Kidney epithelial cell (primary cell): Measurements from ENCODE around the gene RPS14. TPM values are rescaled to one million over a fixed set of nuclear protein-coding genes. Genes with fewer than 3 reads are reported as not detected.

Source experiments
- DNase-seq: peaks from one replicate; pipeline ENCODE4 v3.0.0-alpha.2; 2010; ENCODE audit warnings: low read depth
- H3K27me3 ChIP-seq: 2 replicates; pipeline ENCODE4 v1.6.0; 2011; ENCODE audit warnings: low read length; ENCODE audit not compliant: control insufficient read depth, insufficient read depth
- H3K36me3 ChIP-seq: 2 replicates; pipeline ENCODE4 v1.5.1; 2011; ENCODE audit warnings: low read length; ENCODE audit not compliant: control insufficient read depth, insufficient read depth
- H3K4me3 ChIP-seq: 2 replicates; pipeline ENCODE4 v1.5.1; 2011; ENCODE audit warnings: low read depth, mild to moderate bottlenecking, control low read depth, low read length
- CTCF ChIP-seq: IDR thresholded peaks from 2 replicates; pipeline ENCODE4 v1.5.1; 2011; ENCODE audit warnings: mild to moderate bottlenecking, moderate library complexity, low read length, control low read depth, inconsistent platforms; ENCODE audit not compliant: insufficient read depth, poor library complexity, severe bottlenecking
- total RNA-seq: library from RNA; depleted of rRNA; stranded (reverse); fragments of >200 nt; gene quantifications from 2 replicates; pipeline ENCODE4 v1.2.3, GENCODE V29; 2015

The RPS14 gene
- total RNA-seq, 1 donor from 2014 or later: 3,855 TPM

DNA sequence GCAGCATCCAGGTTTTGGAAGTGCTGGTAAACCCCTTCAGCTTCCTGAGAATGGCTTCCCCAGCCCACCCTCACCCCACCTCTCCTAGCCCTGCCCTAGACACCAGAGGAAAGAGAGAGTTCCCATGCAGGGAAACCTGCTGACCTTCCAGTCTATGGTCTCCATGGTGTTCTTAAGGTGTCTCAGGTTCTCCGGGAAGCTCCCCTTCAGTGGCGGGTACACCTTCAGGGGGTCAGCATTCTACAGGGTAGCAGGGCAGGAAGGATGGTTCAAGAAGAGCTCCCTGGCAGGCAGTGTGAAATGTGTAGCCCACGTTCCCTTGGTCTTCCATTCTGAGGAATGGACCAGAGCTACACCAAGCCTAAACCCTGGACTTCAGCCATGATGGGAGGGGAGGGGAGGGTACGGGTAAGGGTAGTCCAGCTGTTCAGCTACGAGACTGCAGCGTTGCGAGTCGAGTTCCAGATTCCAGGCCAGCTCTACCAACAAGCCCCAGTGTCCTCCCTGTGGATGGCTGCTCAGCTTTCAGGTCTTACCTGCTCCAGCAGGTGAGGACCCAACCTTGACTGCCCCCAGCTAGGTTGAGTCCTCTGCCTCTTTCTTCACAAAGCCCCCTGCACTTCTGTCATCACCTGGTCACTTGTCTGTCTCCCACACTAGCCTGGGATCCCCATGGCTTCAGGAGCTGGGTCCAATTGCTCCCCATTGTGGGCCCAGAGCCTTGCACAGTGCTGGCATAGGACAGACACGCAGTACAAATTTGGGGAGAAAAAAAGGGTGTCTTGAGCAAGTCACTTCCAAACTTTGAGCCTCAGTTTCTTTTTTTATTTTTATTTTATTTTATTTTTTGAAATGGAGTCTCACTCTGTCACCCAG lies 44.4 kb downstream of the RPS14 start:
- TF ChIP-seq CTCF: no peak

GRCh38 chr5:150404535-150404934 lies 45.0 kb downstream of the RPS14 start:
- no peaks in the 10 kb centered on the region for H3K27me3 ChIP-seq
- H3K36me3 ChIP-seq: peaks cover 2% of the 10 kb centered on the region
- no peak overlapping the region for H3K4me3 ChIP-seq
- no peak for TF ChIP-seq CTCF
- no peak for DNase-seq

More for the DNA sequence above, 44.4 kb downstream of the RPS14 start:
- H3K27me3 ChIP-seq: no peaks in the 10 kb centered on the region
- no peak for DNase-seq
- no peak overlapping the region for H3K4me3 ChIP-seq
- H3K36me3 ChIP-seq: peaks cover 2% of the 10 kb centered on the region

DNA sequence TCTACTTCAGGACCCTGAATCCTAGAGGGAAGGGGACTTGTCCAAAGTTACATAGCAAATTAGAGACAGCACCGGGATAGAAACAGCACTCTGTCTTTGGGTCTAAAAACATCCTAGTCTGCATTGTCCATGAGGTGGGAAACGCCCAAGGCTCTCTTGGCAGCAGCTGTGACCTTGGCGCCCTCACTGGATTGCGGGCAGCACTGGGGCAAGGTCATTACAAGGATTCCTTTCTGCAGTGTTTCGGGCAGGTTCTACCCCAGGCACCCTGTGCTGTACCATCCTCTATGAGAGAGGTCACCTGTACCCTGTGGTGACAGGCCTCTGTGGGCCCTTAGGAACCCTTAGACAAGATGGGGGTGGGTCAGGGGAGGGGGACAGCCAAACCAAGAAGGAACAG lies 45.4 kb downstream of the RPS14 start:
- H3K36me3 ChIP-seq: peaks cover 2% of the 10 kb centered on the region
- TF ChIP-seq CTCF: no peak
- no peak for DNase-seq
- H3K27me3 ChIP-seq: no peaks in the 10 kb centered on the region
- H3K4me3 ChIP-seq: no peak overlapping the region

DNA sequence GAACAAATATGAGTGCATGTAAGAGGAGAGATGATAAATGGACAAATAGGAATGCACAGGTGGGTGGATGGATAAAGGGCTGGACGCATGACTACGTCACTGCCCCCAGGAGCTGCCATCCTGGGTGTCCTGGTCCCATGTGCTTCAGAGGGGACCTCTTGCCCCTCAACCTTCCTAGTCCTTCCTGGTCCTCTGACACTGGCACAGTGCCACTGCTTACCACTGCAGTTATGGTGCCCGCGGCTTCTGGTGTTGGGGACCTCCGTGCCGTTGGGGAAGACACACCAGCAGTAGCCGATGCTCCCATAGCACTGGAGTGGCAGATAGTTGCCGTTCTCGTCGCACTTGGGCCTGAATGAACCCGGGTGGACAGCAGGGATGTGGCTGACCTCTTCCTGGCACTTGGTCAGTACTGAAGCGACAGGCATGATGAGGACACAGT lies 46.6 kb downstream of the RPS14 start:
- H3K27me3 ChIP-seq: no peaks in the 10 kb centered on the region
- no peak for DNase-seq
- H3K36me3 ChIP-seq: peaks cover 2% of the 10 kb centered on the region
- no peak overlapping the region for H3K4me3 ChIP-seq
- no peak for TF ChIP-seq CTCF

- DNase-seq: no peak
- peaks cover 2% of the 10 kb centered on the region for H3K36me3 ChIP-seq
- no peak overlapping the region for H3K4me3 ChIP-seq
Observed at GRCh38 chr5:150402229-150402773, 47.2 kb downstream of the RPS14 start.

More at GRCh38 chr5:150402229-150402773, 47.2 kb downstream of the RPS14 start:
- H3K27me3 ChIP-seq: no peaks in the 10 kb centered on the region
- TF ChIP-seq CTCF: no peak
